DMS 273 (cell line): Measurements from ENCODE around the gene RPS6KA2.
A peak's percentile ranks its signal among the peaks of the same experiment; 100 is the strongest.
"Not testable (repeated sequence)": the region's sequence is repeated elsewhere in the genome, so short reads cannot be mapped to it uniquely, and the experiment has no call there.

Experiments used
- DNase-seq: peaks from one replicate; lab custom pipeline; 2025; ENCODE audit not compliant: unreplicated experiment; lab: John Stamatoyannopoulos, UW

Gene RPS6KA2

DNA sequence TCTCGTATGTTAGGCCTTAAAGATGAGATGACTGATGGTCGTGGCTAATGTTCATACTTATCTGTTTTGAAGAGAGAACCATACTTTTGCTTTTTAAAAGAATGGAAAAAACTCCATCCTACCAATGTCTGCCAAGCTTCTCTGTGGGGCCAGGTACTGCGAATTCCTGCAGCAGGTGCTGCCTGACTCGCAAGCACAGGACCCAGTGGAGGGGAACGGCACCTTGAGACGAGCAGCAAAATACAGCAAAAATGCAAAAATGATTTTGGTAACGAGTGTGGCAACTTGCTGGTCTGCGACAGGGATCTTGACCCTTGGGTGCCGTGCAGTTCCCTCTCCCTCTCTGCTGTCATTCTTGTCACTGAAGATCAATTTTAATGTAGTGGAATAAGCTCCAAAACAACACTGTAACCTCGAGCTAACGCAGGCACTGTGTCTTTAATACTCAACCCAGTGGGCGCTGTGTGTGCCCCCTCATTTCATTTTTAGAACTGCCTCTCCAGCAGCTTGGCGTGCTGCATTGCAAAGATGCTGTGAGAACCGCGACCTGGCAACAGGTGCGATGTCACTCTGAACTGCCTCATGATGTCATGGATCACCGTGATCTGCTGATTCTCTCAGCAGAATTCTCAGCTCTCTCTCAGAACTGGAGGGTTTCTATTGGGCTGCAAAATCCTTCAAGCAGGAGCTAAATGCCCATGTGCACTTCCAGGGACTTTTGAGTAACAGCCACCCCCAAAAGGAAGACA, 92.2 kb downstream of the RPS6KA2 start:
- DNase-seq = no peak

GRCh38 chr6:166533205-166533824, 93.7 kb downstream of the RPS6KA2 start:
- DNase-seq = no peak

- DNase-seq = no peak
Measured at GRCh38 chr6:166532302-166532701, 94.7 kb downstream of the RPS6KA2 start.

- no peak for DNase-seq
Measured at GRCh38 chr6:166530211-166531095, 96.6 kb downstream of the RPS6KA2 start.

GRCh38 chr6:166529586-166529985, 97.5 kb downstream of the RPS6KA2 start:
- no peak for DNase-seq

DNA sequence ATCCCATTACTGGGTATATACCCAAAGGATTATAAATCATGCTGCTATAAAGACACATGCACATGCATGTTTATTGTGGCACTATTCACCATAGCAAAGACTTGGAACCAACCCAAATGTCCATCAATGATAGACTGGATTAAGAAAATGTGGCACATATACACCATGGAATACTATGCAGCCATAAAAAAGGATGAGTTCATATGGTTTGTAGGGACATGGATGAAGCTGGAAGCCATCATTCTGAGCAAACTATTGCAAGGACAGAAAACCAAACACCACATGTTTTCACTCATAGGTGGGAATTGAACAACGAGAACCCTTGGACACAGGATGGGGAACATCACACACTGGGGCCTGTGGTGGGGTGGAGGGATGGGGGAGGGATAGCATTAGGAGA, 98.0 kb downstream of the RPS6KA2 start:
- DNase-seq = not testable (repeated sequence)

DNA sequence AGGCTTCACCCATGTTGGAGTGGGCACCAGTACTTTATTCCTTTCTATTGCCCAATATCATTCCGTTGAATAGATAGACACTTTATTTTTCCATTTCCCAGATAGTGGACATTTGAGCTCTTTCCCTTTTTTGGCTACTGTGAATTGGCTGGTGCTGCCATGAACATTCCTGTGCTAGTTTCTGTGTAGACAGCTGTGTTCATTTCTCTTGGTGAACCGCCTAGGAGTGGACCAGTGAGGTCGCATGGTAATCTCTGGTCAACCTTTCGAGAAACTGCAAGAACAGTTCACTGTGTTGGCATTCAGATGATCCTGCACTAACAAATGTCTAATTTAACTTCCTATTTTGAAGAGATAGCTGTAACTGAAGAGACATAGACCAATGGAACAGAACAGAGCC, 99.2 kb downstream of the RPS6KA2 start:
- no peak for DNase-seq

DNA sequence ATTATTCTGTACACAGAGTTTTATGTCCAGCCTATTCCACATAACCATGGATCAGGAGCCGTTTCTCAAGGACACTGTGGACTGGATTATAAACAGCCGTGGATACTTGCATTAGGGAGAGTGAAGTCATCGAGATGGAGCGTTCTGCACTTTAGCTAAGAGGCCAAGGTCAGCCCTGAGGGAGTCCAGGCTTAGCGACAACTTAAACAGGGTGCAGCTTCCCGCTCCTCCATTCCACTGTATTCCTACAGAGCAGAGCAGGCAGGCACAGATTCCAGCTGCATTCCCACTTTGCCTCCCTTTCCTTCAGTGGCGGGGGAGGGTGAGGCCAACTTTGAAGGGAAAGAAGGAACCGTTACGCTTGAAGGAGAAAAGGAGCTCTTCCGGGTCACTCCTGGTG, 100.1 kb downstream of the RPS6KA2 start:
- DNase-seq = no peak

DNA sequence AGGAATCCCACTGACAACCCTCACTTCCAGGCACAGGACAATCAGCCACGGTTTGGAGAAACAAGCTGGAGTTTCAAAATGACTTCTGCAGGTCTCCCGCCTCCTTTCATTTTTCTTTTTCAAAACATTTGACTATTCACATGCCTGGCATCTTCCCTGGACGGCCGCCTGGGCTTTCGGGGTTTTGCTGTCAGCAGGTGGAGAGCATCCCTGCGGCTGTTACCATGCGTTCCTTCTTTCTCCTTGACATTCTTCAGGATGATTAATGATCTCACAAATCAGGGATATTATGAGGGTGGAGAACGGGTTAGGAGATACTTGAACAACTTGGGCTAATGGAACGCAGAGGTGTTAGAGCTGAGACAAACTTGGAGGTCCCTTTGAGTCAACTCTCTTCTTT, 101.5 kb downstream of the RPS6KA2 start:
- no peak for DNase-seq

GRCh38 chr6:166523782-166524559, 103.1 kb downstream of the RPS6KA2 start:
- DNase-seq = no peak

- no peak for DNase-seq
Measured at GRCh38 chr6:166520905-166521834, 105.9 kb downstream of the RPS6KA2 start.

- no peak for DNase-seq
Measured at GRCh38 chr6:166516251-166516884, 110.7 kb downstream of the RPS6KA2 start.

DNA sequence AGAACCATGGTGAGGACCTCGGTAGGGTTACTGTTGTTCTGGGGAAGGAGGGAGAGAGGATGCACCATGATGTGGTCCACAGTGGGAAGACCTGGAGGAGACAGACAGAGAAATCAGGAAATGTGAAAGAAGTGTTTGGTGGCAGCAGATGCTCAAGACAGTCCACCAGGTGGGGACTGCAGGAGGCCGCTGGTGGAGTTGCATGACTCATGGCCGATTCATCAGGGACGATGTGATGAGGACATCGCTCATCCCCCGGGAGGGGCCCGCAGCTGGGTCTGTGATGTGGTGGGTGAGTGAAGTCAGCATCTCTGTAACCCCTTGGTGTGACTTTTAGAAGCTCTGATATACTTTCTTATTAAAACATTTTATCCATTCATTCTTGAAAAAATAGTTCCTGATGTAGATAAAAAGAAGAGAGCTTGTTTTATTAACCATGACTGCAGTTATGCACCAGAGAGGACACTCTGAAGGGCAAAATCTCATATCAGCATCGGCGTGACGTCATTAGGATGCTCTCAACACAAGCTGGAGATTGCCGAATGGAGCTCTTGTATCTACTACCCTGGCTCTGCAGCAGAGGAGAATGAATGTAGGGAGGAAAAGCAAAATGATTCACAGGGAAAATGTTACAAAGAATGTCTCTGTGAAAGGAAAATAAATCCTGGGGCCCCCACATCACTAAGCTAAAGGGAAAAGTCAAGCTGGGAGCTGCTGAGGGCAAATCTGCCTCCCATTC, 111.8 kb downstream of the RPS6KA2 start:
- peak; percentile 6 for DNase-seq

DNA sequence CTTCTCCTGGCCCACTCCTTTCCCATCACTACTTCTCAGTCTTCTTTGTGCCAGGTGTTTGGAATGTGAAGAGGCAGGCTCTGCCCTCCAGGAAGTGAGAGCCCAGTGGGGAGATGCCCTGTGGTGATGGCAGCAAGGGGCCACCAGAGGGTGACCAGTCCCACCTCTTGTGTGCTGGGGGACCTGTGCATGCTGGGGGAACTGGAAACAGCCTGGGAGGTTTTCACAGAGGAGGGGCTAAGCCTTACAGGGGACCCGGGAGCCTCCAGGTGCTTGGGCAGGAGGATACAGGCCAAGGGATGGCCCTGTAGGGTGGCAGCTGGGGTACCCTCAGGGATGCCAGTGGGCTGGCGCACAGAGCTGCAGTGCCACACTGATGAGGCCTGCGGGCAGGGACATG, 112.9 kb downstream of the RPS6KA2 start:
- no peak for DNase-seq

- DNase-seq = no peak
Measured at GRCh38 chr6:166512567-166512966, 114.5 kb downstream of the RPS6KA2 start.

DNA sequence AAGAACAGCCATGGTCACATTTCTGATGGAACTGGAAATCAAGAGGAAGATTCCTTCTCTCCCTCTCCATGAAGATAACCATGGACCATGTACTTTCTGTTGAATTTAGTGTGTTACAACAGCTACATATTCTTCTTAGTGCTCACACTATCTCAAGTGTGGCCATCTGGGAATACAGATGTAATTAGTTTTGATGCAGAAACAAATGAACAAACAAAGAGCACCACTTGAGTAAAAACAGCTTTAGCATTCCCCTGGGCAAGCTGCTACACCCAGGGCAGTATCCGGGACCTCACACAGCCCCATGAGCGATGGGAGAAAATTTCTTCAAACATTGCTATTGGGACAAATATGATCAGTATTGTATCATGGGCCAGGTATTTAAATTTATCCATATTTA, 115.7 kb downstream of the RPS6KA2 start:
- no peak for DNase-seq

DNA sequence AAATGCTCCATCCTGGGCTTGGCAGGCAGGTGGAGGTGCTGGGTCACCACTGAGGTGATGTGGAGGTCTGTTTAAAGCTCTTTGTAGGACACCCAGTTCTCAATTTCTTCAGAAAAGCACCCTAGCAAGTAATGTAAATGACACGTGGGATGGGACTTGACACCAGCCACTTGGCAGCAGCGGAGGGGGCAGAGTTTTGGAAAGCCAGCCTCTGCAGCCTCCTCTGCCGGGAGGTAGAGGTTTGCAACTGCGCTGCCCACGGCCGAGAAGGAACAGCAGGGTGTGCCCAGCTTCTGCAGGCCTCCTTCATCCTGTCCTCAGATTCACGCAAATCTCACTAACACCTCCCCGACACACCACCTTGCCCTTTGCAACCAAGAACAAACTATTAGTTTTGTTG, 117.9 kb downstream of the RPS6KA2 start:
- DNase-seq = no peak

DNA sequence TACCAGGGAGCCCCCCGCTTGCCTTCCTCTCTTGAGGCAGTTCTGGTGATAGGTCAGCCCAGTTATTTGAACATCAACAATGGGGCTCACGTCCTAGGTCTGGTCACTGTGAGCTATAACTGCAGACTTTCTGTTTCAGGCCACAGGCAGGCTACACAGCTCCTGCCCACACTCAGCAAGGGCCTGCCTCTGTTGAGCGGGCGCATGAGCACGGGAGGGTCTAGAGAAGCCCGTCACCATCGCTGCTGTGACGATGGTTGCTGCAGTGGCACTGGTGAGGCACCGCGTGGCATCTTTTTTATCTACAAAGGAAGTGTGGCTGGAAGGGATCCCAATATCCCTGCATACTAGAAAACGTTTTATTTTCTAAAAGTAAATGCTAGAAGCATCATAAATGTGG, 118.3 kb downstream of the RPS6KA2 start:
- DNase-seq = no peak
